GM19043 (cell line): ENCODE results near the gene KAT5.
"Not testable (repeated sequence)": the region's sequence is repeated elsewhere in the genome, so short reads cannot be mapped to it uniquely, and the experiment has no call there.

Experiments
- ATAC-seq: cut with Tn5 transposase; IDR thresholded peaks from one replicate; pipeline ENCODE4 v1.9.1; 2021; ENCODE audit warnings: low read depth; ENCODE audit not compliant: unreplicated experiment

KAT5 gene

DNA sequence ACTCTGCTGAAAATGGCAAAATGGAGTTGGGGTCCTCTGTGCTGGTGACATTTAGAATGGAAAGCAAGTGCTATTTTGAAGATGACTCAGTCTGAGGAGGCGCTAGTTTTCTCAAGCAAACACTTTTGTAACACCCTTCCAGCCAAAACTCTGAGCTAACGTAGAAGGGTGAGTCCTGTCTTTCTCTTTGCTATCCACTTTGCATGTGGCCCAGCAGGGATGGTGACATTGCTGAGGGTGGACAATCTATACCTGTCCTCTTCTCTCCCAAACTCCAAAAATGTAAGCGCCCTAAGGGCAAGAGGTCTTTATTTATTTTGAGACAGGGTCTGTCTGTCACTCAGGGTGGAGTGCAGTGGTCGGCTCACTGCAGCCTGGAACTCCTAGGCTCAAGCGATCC lies 3.6 kb upstream of the KAT5 start:
- ATAC-seq = no peak

DNA sequence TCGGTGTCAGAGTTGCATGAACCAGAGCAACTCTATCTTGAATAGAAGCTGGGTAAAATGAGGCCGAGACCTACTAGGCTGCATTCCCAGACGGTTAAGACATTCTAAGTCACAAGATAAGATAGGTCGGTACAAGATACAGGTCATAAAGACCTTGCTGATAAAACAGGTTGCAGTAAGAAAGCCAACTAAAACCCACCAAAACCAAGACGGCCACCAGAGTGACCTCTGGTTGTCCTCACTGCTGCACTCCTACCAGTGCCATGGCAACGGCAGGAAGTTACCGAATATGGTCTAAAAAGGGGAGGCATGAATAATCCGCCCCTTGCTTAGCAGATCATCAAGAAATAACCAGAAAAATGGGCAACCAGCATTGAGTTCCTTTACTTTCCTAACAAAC lies 2.4 kb upstream of the KAT5 start:
- ATAC-seq = no peak

DNA sequence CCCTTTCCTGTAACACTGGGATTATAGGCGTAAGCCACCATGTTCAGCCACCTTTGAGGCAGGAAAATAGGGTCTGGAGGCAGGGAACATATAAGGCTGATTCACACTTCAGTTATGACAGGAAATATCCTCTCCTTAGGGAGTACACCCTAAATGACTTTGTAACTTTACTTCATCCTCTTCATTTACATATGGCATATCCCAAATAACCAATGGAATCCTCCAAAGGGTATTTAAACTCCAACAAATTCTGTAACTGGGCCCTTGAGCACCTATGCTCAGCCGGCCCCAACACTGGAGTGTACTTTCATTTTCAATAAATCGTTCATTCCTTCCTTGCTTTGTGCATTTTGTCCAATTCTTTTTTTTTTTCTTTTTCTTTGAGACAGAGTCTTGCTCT lies 1.6 kb upstream of the KAT5 start:
- no peak for ATAC-seq

DNA sequence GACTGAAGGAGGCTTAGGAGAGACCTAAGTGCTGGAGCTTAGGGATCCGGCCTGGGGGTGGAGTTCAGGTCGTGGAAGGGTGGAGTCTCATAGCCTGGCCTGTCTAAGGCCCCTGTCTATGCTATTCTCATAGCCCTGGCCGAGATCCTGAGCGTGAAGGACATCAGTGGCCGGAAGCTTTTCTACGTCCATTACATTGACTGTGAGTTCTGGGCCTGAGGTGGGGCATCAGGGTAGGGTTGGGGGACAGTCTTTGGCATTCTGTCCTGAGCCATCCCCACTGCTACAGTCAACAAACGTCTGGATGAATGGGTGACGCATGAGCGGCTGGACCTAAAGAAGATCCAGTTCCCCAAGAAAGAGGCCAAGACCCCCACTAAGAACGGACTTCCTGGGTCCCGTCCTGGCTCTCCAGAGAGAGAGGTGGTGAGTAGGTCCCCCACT lies 603 bp downstream of the KAT5 start:
- ATAC-seq = no peak

DNA sequence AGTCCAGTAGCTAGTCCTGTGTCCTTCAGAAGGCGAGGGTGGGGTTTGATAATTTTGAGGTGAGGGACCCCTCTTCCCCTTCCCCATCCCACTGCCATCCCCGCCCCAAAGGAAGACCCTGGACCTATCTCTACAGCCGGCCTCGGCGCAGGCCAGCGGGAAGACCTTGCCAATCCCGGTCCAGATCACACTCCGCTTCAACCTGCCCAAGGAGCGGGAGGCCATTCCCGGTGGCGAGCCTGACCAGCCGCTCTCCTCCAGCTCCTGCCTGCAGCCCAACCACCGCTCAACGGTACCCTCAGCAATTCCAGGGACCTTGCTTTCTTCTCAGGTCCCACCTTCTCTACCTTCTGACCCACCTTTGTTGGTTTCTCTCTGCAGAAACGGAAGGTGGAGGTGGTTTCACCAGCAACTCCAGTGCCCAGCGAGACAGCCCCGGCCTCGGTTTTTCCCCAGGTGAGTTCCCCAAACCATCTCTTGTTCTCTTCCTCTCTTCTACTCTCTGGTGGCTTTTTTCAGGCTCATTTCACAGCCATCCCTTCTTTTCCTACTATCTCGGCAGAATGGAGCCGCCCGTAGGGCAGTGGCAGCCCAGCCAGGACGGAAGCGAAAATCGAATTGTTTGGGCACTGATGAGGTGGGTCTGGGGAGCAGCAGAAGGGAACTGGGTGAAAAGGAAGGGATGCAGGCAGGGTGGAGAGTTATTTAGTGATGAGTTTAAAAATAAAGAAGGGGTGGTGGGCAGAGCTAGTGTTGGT lies 1.3 kb downstream of the KAT5 start:
- no peak for ATAC-seq

DNA sequence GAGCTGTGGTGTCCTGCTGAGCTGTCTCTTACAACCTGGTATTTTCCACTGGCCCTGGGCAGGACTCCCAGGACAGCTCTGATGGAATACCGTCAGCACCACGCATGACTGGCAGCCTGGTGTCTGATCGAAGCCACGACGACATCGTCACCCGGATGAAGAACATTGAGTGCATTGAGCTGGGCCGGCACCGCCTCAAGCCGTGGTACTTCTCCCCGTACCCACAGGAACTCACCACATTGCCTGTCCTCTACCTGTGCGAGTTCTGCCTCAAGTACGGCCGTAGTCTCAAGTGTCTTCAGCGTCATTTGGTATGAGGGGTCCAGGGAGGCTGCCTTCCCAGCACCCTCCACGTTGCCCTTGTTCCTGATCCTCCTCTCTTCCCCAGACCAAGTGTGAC lies 2.4 kb downstream of the KAT5 start:
- no peak for ATAC-seq

DNA sequence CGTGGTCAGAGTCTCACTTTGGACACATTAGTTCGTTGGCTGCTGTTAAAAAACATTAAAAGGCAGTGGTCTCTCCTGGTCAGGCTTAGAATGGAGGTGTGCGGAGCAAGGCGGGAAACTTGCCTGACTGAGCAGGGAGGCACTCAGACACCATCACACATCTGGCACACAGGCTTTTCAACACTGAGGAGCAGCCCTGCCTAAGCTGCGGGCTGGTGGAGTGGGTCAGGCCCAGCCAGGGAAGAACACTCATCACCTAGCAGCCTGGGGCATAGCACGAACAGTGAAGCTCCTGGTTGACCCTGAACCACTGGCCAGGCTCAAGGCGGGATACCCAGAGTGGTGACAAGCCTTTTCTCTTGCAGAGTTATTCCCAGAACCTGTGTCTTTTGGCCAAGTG lies 4.2 kb downstream of the KAT5 start:
- no peak for ATAC-seq

DNA sequence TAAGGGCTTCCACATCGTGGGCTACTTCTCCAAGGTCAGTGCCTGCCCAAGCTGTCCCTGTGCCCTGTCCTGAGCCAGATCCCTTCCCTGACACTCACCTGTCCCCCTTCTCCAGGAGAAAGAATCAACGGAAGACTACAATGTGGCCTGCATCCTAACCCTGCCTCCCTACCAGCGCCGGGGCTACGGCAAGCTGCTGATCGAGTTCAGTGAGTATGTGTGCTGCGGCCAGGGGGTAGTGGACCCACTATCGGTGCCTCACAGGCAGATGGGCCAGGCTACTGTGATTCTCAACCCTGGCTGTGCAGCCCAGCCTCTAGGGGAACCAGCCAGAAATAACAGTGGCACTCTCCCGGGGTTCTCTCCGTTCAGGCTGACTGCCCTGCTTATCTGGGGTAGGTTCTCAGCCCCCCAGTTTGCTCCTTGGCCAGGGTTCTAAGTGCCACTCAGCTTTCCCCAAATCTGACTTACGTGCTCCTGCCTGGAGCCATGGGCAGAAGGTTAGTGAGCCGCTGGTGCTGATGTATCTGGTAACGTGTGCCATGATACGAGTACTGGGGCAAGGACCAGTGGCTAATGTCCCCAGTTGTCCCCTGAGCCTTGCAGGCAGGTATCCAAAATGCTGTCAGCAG lies 4.8 kb downstream of the KAT5 start:
- ATAC-seq = no peak

DNA sequence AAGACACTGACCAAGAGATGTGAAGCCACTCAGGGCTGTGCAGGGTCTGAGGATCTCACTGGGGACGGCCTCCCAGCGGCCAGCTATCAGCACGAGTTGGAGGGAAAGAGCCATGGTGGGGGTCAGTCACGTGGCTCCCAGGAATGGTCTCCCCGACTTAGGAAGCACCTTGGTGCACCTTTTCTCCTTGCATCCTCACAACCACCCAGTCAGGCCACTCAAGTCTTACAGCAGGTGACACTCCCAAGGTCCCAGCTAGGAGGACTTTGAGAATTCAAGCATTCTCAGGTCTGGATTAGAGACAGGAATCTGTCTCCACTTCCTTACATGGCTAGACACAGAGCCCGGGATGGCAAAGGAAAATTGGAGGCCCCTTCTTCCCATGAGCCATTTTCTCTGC lies 5.9 kb downstream of the KAT5 start:
- ATAC-seq = no peak

DNA sequence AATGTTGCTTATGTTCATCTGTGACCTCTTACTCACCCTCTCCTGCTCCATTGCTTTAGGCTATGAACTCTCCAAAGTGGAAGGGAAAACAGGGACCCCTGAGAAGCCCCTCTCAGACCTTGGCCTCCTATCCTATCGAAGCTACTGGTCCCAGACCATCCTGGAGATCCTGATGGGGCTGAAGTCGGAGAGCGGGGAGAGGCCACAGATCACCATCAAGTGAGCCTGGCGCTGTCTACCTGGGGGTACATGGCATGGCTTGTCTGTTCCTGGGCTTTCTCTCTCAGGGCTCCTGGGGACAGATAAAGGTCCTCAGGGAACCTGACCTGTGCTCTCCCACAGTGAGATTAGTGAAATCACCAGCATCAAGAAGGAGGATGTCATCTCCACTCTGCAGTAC lies 6.5 kb downstream of the KAT5 start:
- no peak for ATAC-seq

DNA sequence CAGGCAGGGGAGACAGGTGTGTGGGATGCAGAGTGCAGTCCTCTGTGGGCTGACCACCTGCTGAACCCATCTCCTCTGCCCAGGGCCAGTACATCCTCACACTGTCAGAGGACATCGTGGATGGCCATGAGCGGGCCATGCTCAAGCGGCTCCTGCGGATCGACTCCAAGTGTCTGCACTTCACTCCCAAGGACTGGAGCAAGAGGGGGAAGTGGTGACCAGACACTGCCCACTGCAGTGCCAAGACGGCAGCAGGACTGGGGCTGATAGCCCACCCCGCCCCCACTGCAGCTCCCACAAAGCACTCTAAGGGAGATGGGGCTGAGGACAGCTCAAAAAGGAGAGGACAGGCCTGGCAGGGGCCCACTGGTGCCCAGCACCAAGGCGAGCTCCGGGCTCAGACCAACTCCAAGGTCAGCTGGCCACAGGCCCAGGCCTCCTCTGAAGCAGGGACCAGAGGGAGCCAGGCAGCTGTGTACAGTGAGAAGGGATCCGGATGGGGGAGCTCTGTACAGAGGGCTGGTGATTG lies 7.0 kb downstream of the KAT5 start:
- no peak for ATAC-seq

DNA sequence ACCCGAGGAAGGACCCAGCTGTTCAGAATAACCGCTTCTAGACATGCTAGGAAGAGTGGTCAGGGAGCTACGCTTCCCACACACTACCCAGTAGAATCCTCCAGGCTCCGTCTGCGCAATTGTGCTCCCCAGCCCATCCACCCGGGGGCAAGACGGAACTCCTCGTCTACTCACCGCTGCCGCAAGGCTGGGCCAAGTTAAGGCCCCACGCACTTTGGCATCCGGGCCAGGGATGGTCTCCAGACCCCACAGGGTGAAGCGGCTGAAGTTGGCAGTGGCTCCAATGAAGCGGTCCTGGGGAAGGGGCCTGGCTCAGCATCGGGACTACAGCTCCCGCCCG lies 7.8 kb downstream of the KAT5 start:
- peak; percentile 10 for ATAC-seq

DNA sequence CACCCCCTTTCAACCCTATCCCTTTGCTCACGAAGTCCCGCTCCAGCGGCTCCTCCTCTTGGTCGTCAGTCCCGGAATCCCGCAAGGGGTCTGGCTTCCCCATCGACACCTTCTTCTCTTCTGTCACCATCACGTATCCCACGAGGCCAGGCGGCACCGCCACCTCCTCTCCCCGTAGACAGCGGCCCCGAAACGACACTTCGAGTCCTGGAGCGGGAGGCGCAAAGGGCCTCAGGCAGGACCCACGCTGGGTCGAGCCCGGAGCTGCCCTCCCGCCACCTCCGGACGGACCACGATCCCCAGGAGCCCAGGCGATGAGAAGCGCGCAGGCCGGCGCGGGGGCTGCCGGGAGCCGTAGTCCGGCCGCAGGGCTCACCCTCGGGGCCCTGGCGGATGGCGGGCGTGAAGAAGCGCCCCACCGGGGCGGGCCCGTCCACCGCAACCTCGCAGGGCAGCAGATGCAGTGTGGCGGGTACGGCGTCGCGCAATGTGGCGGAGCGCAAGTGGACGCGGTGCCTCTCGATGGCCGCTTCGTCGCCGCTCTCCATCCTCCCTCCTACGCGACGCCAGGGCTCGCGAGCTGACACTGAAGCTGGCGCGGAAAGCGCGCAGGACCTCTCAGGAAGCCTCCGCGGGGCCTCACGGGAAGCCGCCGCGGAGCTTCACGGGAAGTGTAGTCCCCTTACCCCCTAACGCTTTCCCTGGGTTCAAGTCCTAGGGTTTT lies 8.3 kb downstream of the KAT5 start, which contains the start of gene RNASEH2C:
RNASEH2C (minus strand) TSS at position 588 of the 724 bp plus-strand sequence; CDS start at position 548, 40 bp downstream.
- ATAC-seq = peak; percentile 69

DNA sequence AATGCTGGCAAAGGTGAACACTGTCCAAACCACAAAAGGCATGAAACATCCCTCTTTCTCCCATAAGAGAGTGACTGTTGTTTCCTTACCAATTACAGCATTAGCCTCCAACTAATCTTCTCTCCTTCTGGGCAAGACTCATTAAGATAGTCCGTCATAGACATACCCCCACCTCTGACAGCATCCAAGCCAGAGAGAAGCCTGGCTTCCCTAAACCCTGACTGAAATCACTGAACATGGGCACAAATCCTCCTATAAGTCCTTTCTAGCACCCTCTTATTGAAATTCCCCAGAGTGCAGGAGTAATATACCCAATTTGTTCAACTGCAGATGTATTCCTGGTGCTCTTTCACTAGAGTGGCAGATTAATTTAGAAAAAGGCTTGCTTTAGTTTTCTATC lies 10.2 kb downstream of the KAT5 start:
- no peak for ATAC-seq

DNA sequence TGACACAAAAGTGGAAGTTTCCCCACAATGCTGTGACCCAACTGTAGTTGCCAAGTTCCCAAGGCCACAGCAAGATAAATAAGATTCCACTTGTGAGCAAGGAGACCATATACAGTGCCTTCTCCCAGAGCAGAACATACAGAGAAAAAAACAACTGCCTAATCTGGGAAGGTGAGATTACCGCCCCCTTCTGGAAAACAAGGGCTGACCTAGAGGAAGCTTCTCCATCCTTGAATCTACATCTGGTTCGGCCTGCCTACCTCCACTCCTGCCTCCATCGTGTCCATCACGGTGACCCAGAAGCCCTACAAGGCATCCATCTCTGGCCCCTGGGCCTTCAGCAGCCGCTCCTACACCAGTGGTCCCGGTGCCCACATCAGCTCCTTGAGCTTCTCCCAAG lies 14.6 kb downstream of the KAT5 start:
- no peak for ATAC-seq

DNA sequence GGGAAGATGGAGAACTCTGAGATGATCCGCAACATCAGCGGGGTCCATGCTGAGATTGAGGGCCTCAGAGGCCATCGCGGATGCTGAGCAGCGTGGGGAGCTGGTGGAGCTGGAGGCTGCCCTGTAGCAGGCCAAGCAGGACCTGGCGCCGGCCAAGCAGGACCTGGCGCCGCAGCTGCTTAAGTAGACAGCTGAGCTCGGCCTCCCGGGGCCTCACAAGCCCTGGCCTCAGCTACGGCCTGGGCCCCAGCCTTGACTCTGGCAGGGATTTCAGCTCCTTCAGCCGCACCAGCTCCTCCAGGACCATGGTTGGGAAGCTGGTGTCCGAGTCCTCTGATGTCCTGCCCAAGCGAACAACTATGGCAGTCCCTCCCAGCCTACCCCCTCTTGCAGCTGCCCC lies 15.8 kb downstream of the KAT5 start:
- no peak for ATAC-seq

DNA sequence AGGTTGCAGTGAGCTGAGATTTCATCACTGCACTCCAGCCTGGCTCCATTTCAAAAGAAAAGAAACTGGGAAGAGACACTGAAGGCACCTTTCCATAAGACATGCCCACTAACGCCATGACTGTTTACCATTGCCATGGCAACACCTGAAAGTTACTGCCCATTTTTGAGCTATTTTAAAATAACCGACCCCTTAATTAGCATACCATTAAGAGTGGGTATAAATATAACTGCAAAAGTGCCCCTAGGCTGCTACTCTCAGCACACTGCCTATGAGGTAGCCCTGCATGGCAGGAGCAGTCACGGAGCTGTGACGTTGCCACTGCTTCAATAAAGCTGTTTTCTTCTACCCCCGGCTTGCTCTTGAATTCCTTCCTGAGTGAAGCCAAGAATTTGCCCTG lies 18.4 kb downstream of the KAT5 start:
- no peak for ATAC-seq

DNA sequence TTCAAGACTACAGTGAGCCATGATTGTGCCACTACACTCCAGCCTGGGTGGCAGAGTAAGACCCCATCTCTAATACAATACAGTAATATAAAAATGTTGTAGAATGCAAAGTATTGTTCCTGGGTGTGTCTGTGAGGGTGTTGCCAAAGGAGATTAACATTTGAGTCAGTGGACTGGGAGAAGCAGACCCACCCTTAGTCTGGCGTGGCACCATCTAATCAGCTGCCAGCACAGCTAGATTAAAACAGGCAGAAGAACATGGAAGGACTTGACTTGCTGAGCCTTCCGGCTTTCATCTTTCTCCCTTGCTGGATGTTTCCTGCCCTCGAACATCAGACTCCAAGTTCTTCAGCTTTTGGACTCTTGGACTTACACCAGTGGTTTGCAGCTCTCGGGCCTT lies 23.1 kb downstream of the KAT5 start:
- ATAC-seq = not testable (repeated sequence)

DNA sequence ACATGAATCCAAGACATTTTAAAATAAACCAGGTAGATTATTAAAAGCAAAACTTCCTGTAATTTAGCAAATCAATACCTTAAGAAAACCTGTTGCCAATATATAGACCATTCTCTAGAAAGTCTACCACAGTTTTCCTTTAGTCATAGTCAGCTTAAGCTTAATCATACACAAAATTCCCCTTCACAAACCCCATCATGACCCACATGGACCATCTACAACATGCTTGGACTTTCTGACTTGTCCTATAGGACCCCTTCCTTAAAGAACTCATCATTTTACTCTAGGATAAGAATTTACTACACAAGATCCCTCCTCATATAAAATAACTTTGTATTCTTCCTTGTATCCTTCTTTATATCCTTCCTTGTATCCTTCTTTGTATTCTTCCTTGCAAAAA lies 24.8 kb downstream of the KAT5 start:
- no peak for ATAC-seq

DNA sequence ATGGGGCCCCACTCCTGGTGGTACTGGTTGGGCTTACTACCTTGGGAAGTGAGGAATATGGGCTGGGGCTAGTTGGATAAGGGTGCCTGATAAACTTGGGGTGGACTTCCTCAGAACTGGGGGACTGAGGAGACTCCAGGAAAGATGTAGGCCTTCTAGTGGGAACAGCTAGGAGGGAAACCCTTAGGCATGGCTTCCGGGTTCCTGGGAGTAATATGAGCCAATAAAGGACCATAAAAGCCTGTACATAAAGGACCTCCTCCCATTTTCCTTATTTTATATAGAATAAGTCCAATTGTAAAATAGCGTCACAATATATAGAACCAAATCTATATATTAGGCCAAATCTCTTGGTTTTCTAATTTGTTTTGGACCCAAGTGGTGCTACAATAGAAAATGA lies 27.0 kb downstream of the KAT5 start:
- no peak for ATAC-seq

DNA sequence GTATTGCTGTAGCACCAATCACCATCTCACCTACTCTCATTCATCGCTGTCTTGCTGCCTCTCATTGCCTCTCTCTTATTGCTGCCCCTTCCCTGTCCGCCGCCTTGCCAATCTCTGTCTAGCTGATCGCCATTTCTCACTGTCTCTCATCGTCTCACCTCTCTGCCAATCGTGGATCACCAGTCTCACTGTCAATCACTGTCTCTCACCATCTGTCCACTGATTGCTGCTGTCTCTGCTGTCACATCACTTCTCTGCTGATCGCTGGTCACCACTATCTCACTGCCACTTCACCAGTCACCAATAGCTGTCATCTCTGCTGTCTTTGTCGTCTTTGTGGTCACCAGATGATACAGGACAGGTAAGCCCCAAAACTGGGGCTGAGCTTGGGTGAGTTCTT lies 29.1 kb downstream of the KAT5 start:
- no peak for ATAC-seq

DNA sequence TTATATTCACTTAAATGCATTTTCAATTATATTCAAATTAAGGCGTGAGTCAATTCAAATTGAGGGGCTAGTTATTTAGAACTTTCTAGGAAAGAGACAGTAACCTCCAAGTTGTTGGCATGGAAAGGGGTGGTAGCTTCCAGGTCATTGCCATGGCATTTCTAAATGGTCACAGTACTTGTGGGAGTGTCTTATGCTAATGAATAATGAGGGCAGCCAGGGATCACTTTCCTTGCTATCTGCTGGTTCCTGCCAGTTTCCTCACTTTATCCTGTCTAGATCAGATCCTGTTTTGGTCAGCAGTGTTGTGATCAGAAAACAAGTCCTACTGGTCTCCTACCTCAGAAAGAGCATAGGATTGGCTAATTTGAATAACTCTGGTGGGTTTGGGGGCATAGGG lies 30.3 kb downstream of the KAT5 start:
- ATAC-seq = no peak
